HUES64 (cell line): ENCODE data around the gene PLCB1.
"Not testable (repeated sequence)": the region's sequence is repeated elsewhere in the genome, so short reads cannot be mapped to it uniquely, and the experiment has no call there.

ENCODE experiments used
- H3K27ac ChIP-seq: 2 replicates; pipeline ENCODE4 v1.7.0; 2013; ENCODE audit warnings: low read depth, low read length, inconsistent platforms
- H3K27me3 ChIP-seq: 2 replicates; pipeline ENCODE4 v1.6.1; 2013; ENCODE audit warnings: mild to moderate bottlenecking, low read length; ENCODE audit not compliant: insufficient read depth
- H3K36me3 ChIP-seq: 2 replicates; pipeline ENCODE4 v1.6.1; 2013; ENCODE audit warnings: mild to moderate bottlenecking, low read length; ENCODE audit not compliant: insufficient read depth
- H3K4me1 ChIP-seq: 2 replicates; pipeline ENCODE4 v1.6.1; 2013; ENCODE audit warnings: mild to moderate bottlenecking, low read length, moderate library complexity; ENCODE audit not compliant: insufficient read depth
- H3K4me3 ChIP-seq: 2 replicates; pipeline ENCODE4 v1.5.1; 2013; ENCODE audit warnings: mild to moderate bottlenecking, low read length, moderate library complexity
- H3K9ac ChIP-seq: 2 replicates; pipeline ENCODE4 v1.6.1; 2013; ENCODE audit warnings: mild to moderate bottlenecking, low read depth, low read length
- H3K9me3 ChIP-seq: 2 replicates; pipeline ENCODE4 v1.6.1; 2013; ENCODE audit warnings: low read depth, low read length; ENCODE audit not compliant: insufficient read depth
- WGBS: fragments of 150-250, 120-280 bp; methylation state at CpG from one replicate; pipeline ENCODE4 v1.1.7; 2013; ENCODE audit warnings: missing lambda C conversion rate; 5-methylcytosine and 5-hydroxymethylcytosine counted together

The PLCB1 gene

GRCh38 chr20:8812817-8813216, 680.8 kb downstream of the PLCB1 start:
- Histone ChIP-seq H3K4me3 (no peak overlapping the region), H3K4me1 (peaks cover 53% of the 10 kb centered on the region), H3K27ac (peak overlapping the region; percentile 94; the same call in 1 of the 2 replicates), H3K9ac (no peak overlapping the region; the same call in 1 of the 2 replicates), H3K36me3 (no peaks in the 10 kb centered on the region), H3K27me3 (no peaks in the 10 kb centered on the region), H3K9me3 (no peaks in the 10 kb centered on the region)
- WGBS, result 37% methylated on average over 7 of the region's 7 CpGs

GRCh38 chr20:8815208-8815607, 683.1 kb downstream of the PLCB1 start:
- H3K27ac ChIP-seq, result no peak overlapping the region
- H3K4me1 ChIP-seq, result peaks cover 30% of the 10 kb centered on the region
- no peak overlapping the region for H3K4me3 ChIP-seq
- no peaks in the 10 kb centered on the region for H3K27me3 ChIP-seq
- H3K9ac ChIP-seq, result no peak overlapping the region
- H3K9me3 ChIP-seq, result no peaks in the 10 kb centered on the region
- no peaks in the 10 kb centered on the region for H3K36me3 ChIP-seq
- WGBS, result 99% methylated on average over 4 of the region's 4 CpGs

GRCh38 chr20:8829256-8829655, 697.2 kb downstream of the PLCB1 start:
- Histone ChIP-seq H3K9me3 (no peaks in the 10 kb centered on the region), H3K4me1 (no peaks in the 10 kb centered on the region), H3K27me3 (no peaks in the 10 kb centered on the region), H3K27ac (no peak overlapping the region), H3K4me3 (no peak overlapping the region), H3K9ac (no peak overlapping the region), H3K36me3 (no peaks in the 10 kb centered on the region)
- WGBS, result 91% methylated on average over 5 of the region's 5 CpGs

DNA sequence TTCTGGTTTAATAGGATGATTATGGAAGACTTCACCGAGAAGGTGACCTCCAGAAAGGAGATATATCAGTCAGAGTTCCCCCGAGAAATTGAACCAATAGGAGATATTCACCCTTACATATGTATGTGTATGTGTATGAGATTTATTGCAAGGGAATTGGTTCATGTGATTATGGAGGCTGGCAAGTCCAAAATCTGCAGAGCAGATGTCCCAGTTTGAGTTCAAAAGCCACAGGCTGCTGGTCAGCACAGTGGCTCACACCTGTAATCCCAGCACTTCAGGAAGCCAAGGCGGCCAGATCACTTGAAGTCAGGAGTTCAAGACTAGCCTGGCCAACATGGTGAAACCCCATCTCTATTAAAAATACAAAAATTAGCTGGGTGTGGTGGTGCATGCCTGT, 702.2 kb downstream of the PLCB1 start:
- H3K27me3 ChIP-seq, H3K27ac ChIP-seq, H3K9ac ChIP-seq, H3K4me3 ChIP-seq, H3K36me3 ChIP-seq, H3K4me1 ChIP-seq, H3K9me3 ChIP-seq: not testable (repeated sequence)
- WGBS, result 95% methylated on average over 3 of the region's 3 CpGs

DNA sequence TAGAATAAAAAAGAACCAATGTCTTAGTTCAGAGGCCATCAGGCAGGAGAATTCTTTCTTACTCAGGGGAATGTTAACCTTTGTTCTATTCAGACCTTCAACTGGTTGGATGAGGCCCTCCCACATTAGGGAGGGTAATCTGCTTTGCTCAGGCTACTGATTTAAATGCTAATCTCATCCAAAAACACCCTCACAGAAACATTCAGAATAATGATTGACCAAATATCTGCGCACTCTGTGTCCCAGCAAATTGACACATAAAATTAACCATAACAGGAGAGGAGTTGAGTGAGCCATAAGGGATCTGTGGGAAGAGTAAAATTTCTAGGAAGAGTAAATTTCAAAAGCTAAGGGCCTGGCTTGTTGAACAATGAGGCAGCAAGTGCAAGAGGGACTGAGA, 702.8 kb downstream of the PLCB1 start:
- no peaks in the 10 kb centered on the region for H3K4me1 ChIP-seq
- H3K4me3 ChIP-seq, result no peak overlapping the region
- H3K9ac ChIP-seq, result no peak overlapping the region
- H3K36me3 ChIP-seq, result no peaks in the 10 kb centered on the region
- H3K27ac ChIP-seq, result no peak overlapping the region
- no peaks in the 10 kb centered on the region for H3K27me3 ChIP-seq
- 50% methylated on average over 1 of the region's 1 CpG for WGBS
- H3K9me3 ChIP-seq, result no peaks in the 10 kb centered on the region

- Histone ChIP-seq H3K9me3 (no peaks in the 10 kb centered on the region), H3K9ac (no peak overlapping the region), H3K27ac (no peak overlapping the region), H3K4me1 (no peaks in the 10 kb centered on the region), H3K36me3 (no peaks in the 10 kb centered on the region), H3K27me3 (no peaks in the 10 kb centered on the region), H3K4me3 (no peak overlapping the region)
Measured at GRCh38 chr20:8837396-8837795, 705.3 kb downstream of the PLCB1 start.

GRCh38 chr20:8842525-8842924, 710.5 kb downstream of the PLCB1 start:
- no peak overlapping the region for H3K4me3 ChIP-seq
- H3K27me3 ChIP-seq, result no peaks in the 10 kb centered on the region
- no peak overlapping the region for H3K9ac ChIP-seq
- WGBS, result 93% methylated on average over 13 of the region's 13 CpGs
- H3K27ac ChIP-seq, result no peak overlapping the region
- H3K4me1 ChIP-seq, result no peaks in the 10 kb centered on the region
- no peaks in the 10 kb centered on the region for H3K36me3 ChIP-seq
- H3K9me3 ChIP-seq, result no peaks in the 10 kb centered on the region

- Histone ChIP-seq H3K9ac (no peak overlapping the region), H3K36me3 (no peaks in the 10 kb centered on the region), H3K4me3 (no peak overlapping the region), H3K27ac (no peak overlapping the region), H3K27me3 (no peaks in the 10 kb centered on the region), H3K4me1 (no peaks in the 10 kb centered on the region), H3K9me3 (no peaks in the 10 kb centered on the region)
- WGBS, result 94% methylated on average over 5 of the region's 5 CpGs
Measured at GRCh38 chr20:8844179-8844578, 712.1 kb downstream of the PLCB1 start.

DNA sequence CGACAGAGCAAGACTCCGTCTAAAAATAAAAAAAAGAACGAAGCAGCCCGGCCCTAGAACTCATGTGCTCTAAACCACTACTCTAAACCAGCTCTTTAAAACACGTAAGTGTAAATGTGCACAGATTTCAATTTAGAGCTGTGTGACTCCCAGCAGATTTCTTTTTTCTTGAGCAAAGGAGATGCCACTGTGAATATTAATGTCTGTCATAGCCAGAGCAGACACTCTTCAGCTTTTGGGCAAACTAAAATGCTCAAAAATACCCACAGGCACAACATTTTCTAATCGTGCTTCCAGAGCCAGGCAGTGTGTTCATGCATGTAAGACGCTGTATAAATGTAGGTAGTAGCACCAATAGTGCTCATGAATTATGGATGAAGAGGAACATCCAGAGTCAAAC, 717.9 kb downstream of the PLCB1 start:
- H3K9ac ChIP-seq, result no peak overlapping the region
- H3K4me3 ChIP-seq, result no peak overlapping the region
- 93% methylated on average over 7 of the region's 7 CpGs for WGBS
- H3K27me3 ChIP-seq, result no peaks in the 10 kb centered on the region
- H3K36me3 ChIP-seq, result no peaks in the 10 kb centered on the region
- no peaks in the 10 kb centered on the region for H3K9me3 ChIP-seq
- H3K4me1 ChIP-seq, result peaks cover 12% of the 10 kb centered on the region
- H3K27ac ChIP-seq, result no peak overlapping the region

GRCh38 chr20:8851446-8851845, 719.4 kb downstream of the PLCB1 start:
- Histone ChIP-seq H3K27me3 (no peaks in the 10 kb centered on the region), H3K9ac (no peak overlapping the region), H3K9me3 (no peaks in the 10 kb centered on the region), H3K4me1 (peaks cover 16% of the 10 kb centered on the region), H3K36me3 (no peaks in the 10 kb centered on the region), H3K27ac (no peak overlapping the region), H3K4me3 (no peak overlapping the region)
- WGBS, result 96% methylated on average over 1 of the region's 1 CpG

GRCh38 chr20:8851919-8852318, 719.9 kb downstream of the PLCB1 start:
- WGBS, result 90% methylated on average over 1 of the region's 2 CpGs
- H3K27ac ChIP-seq, H3K27me3 ChIP-seq, H3K4me3 ChIP-seq, H3K9ac ChIP-seq, H3K36me3 ChIP-seq, H3K9me3 ChIP-seq: not testable (repeated sequence)
- peaks cover 16% of the 10 kb centered on the region for H3K4me1 ChIP-seq

GRCh38 chr20:8853211-8853610, 721.1 kb downstream of the PLCB1 start:
- WGBS, result 93% methylated on average over 2 of the region's 3 CpGs

More at GRCh38 chr20:8853211-8853610, 721.1 kb downstream of the PLCB1 start:
- not testable (repeated sequence) for H3K9me3 ChIP-seq, H3K4me3 ChIP-seq, H3K27ac ChIP-seq, H3K36me3 ChIP-seq, H3K27me3 ChIP-seq, H3K9ac ChIP-seq
- H3K4me1 ChIP-seq, result peaks cover 16% of the 10 kb centered on the region
